Activated T-helper 1 cell treated with anti-CD3 and anti-CD28 coated beads, Interleukin-12 subunit alpha, Interleukin-12 subunit beta, Interleukin-2, Interleukin-4 antibody, amounts not matched to agents 30 ng/mL and 10 ng/mL and 1 ng/mL, durations not matched to agents 14 hours and 24 hours and 36 hours (primary cell): ENCODE results near the gene PUM2. TPM values are rescaled to one million over a fixed set of nuclear protein-coding genes. Genes with fewer than 3 reads are reported as not detected.
"Not testable (repeated sequence)": the region's sequence is repeated elsewhere in the genome, so short reads cannot be mapped to it uniquely, and the experiment has no call there.

ENCODE experiments used
- DNase-seq: peaks from one replicate; pipeline ENCODE4 v3.0.0; 2021; ENCODE audit warnings: low spot score
- H3K27ac Mint-ChIP-seq: one replicate; pipeline ENCODE4 v1.8.0; 2021; ENCODE audit warnings: mild to moderate bottlenecking, mixed read lengths
- H3K27me3 Mint-ChIP-seq: one replicate; pipeline ENCODE4 v1.8.0; 2022; ENCODE audit warnings: mild to moderate bottlenecking, moderate library complexity, mixed read lengths; ENCODE audit not compliant: insufficient read depth
- H3K36me3 Mint-ChIP-seq: one replicate; pipeline ENCODE4 v1.8.0; 2021; ENCODE audit warnings: low read depth, mixed read lengths
- H3K4me1 Mint-ChIP-seq: one replicate; pipeline ENCODE4 v1.8.0; 2021; ENCODE audit warnings: low read depth, mixed read lengths
- H3K4me3 Mint-ChIP-seq: one replicate; pipeline ENCODE4 v1.8.0; 2021; ENCODE audit warnings: mild to moderate bottlenecking, moderate library complexity, mixed read lengths
- H3K9me3 Mint-ChIP-seq: one replicate; pipeline ENCODE4 v1.8.0; 2021; ENCODE audit warnings: mixed read lengths
- intact Hi-C: fragments of 100-400 bp; cut with micrococcal nuclease; formaldehyde crosslinking; loops from one replicate; pipeline ENCODE4 v1.15.1; 2024
- total RNA-seq: library from RNA; stranded (reverse); gene quantifications from 2 replicates; pipeline ENCODE4 v1.2.3, GENCODE V29; 2022

PUM2 gene
- total RNA-seq, 1 donor from 2014 or later, result 125 TPM

GRCh38 chr2:20249170-20249569 is 101.5 kb downstream of the PUM2 start:
- H3K27ac Mint-ChIP-seq, result no peak overlapping the region
- intact Hi-C loops, result no loop called here

DNA sequence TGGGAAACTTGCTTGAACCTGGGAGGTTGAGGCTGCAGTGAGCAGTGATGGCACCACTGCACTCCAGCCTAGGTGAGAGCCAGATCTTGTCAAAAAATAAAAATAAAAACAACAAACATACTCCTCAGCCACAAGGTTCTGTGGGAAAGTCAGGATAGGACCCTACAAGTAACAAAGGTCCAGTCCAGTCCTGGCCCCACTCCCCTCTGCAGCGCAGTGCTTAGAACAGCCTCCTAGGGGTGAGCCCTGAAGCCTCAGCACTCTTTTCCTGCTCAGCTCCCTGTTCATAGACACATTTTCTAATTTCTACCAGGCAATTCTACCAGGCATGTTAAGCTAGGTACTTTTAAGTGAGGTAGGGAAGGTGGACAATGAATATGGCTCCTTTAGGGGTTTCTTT is 103.6 kb downstream of the PUM2 start:
- no peak overlapping the region for H3K27ac Mint-ChIP-seq
- no peak overlapping the region for H3K4me3 Mint-ChIP-seq
- DNase-seq, result no peak
- H3K27me3 Mint-ChIP-seq, result no peaks in the 10 kb centered on the region
- H3K9me3 Mint-ChIP-seq, result no peaks in the 10 kb centered on the region
- H3K36me3 Mint-ChIP-seq, result peaks cover 35% of the 10 kb centered on the region
- intact Hi-C loops, result no loop called here
- no peaks in the 10 kb centered on the region for H3K4me1 Mint-ChIP-seq

More at GRCh38 chr2:20249170-20249569, 101.5 kb downstream of the PUM2 start:
- DNase-seq, result no peak
- Mint-ChIP-seq H3K27me3 (no peaks in the 10 kb centered on the region), H3K4me1 (no peaks in the 10 kb centered on the region), H3K36me3 (peaks cover 49% of the 10 kb centered on the region), H3K9me3 (no peaks in the 10 kb centered on the region), H3K4me3 (no peak overlapping the region)

- DNase-seq, H3K9me3 Mint-ChIP-seq, H3K4me1 Mint-ChIP-seq, H3K27me3 Mint-ChIP-seq, H3K4me3 Mint-ChIP-seq: not testable (repeated sequence)
- Mint-ChIP-seq H3K36me3 (peaks cover 11% of the 10 kb centered on the region), H3K27ac (peak overlapping the region; percentile 11)
- intact Hi-C loops, result loop anchor here (2.0 kb wide), 1 partner anchor 399 kb away; no protein-coding TSS in a partner anchor
Observed at GRCh38 chr2:20243637-20244036, 107.0 kb downstream of the PUM2 start.

GRCh38 chr2:20242727-20243377 is 107.8 kb downstream of the PUM2 start:
- Mint-ChIP-seq H3K27ac (no peak overlapping the region), H3K9me3 (no peaks in the 10 kb centered on the region), H3K4me1 (no peaks in the 10 kb centered on the region), H3K27me3 (peaks cover 4% of the 10 kb centered on the region), H3K4me3 (no peak overlapping the region), H3K36me3 (peaks cover 7% of the 10 kb centered on the region)
- DNase-seq, result no peak
- intact Hi-C loops, result loop anchor here (1.0 to 2.0 kb wide), 2 partner anchors 180 to 400 kb away; no protein-coding TSS in a partner anchor

DNA sequence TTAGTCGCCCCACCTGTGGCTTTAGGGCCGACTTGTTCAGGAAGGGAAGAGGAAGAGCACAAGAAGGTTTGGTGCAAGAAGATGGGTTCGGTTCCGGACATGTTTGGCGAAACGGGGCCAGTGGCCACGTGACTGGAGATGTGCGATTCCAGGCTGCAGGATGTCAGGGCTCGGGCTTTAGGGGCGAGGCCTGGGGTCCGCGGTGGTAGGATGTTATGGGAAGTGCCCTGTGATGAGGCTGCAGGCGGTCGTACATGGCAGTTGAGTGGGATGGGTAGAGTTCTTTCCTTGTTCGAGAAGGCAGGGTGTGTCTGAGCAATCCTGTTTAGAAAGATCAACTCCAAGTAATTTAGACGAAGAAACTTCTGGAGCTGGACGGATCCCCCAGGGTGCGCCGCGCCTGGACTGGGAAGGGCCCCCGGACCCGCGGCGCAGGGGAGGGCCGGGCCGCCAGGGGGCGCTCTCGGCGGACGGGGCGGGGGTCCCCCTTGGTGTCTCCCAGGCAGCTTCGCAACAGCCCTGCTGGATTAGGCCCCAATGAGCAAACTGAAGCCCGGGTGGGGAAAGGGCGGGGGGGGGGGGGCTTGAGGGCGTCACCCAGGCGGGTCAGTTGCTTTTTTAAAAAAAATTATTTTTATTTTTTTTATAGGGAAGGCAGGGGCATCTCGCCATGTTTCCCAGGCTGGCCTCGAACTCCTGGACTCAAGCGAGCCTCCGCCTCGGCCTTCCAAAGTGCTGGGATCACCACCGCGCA is 108.5 kb downstream of the PUM2 start:
- DNase-seq, result peak; percentile 20
- peaks cover 4% of the 10 kb centered on the region for H3K27me3 Mint-ChIP-seq
- H3K4me1 Mint-ChIP-seq, result no peaks in the 10 kb centered on the region
- H3K4me3 Mint-ChIP-seq, result no peak overlapping the region
- H3K27ac Mint-ChIP-seq, result no peak overlapping the region
- intact Hi-C loops, result loop anchor here (1.0 to 2.0 kb wide), 2 partner anchors 181 to 401 kb away; no protein-coding TSS in a partner anchor
- no peaks in the 10 kb centered on the region for H3K9me3 Mint-ChIP-seq
- H3K36me3 Mint-ChIP-seq, result peaks cover 4% of the 10 kb centered on the region

DNA sequence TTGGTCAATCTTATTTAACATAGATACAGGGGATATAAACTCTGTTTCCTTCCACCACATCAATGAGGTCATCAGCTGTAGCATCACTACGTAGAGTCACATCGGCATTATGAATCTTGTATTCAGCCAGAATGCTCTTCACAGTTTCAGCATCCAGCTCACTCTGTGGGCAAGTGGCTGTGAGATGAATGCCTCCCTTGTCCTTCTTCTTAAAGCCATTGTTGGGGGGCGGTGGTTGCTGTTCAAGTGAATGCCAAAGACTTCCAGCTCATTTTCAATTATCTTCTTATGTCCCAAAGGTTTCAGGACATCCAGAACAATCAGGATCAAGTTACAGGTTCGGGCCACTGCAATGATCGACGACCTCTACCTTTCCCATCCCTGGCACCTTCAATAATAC is 110.4 kb downstream of the PUM2 start:
- intact Hi-C loops, H3K4me1 Mint-ChIP-seq, H3K4me3 Mint-ChIP-seq, H3K9me3 Mint-ChIP-seq, H3K27me3 Mint-ChIP-seq, H3K36me3 Mint-ChIP-seq, DNase-seq, H3K27ac Mint-ChIP-seq: not testable (repeated sequence)

DNA sequence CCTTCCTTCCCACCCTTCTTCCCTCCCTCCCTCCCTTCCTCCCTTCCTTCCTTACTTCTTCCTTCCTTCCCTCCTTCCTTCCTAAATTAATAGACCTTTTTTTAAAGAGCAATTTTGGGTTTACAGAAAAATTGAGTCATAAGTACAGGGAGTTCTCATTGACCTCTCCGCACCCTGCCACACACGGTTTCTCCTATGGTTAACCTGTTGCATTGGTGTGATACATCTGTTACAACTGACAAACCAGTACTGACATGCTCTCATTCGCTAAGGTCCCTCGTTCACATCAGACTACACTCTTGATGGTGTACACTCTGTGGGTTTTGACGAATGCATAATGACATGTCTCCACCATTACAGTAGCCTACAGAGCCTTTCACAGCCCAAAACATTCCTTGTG is 114.1 kb downstream of the PUM2 start:
- peaks cover 10% of the 10 kb centered on the region for H3K27me3 Mint-ChIP-seq
- no peaks in the 10 kb centered on the region for H3K36me3 Mint-ChIP-seq
- no peaks in the 10 kb centered on the region for H3K9me3 Mint-ChIP-seq
- DNase-seq, result no peak
- H3K27ac Mint-ChIP-seq, result no peak overlapping the region
- intact Hi-C loops, result no loop called here
- H3K4me1 Mint-ChIP-seq, result no peaks in the 10 kb centered on the region
- H3K4me3 Mint-ChIP-seq, result no peak overlapping the region

DNA sequence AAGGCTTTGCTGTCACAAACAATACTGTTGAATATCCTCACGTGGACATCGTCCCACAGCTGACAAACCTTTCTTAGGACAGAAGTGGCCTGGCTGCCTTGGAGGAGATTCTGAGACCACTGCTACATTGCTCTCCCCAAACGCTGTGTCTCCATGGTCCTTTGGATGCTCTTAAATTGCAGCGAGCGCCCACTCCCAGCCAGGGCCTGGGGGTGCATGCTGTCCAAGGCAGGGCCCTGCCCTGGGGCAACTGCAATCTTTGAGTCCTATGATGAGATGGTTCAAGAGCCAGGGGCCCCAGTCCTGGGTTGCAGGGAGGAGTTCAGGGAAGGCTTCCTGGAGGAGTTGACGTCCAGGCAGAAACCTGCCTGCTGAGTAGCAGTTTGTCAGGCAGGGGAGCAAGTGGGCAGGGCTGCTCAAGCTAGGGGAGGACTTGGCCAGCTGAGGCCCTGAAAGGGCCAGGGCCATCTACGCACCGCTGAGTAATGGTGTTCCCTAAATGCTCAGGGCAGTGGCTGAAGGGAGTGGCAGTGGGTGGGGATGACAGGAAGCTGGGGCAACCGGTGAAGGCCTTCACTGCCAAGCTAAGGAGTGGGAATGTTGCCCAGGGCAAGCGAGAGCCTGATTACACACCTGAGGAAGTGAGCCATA is 114.9 kb downstream of the PUM2 start:
- no peak for DNase-seq
- Mint-ChIP-seq H3K4me1 (no peaks in the 10 kb centered on the region), H3K27ac (no peak overlapping the region), H3K27me3 (peaks cover 12% of the 10 kb centered on the region), H3K4me3 (no peak overlapping the region), H3K36me3 (no peaks in the 10 kb centered on the region), H3K9me3 (no peaks in the 10 kb centered on the region)
- intact Hi-C loops, result no loop called here

- DNase-seq, H3K9me3 Mint-ChIP-seq, H3K4me1 Mint-ChIP-seq, H3K27ac Mint-ChIP-seq, intact Hi-C loops, H3K36me3 Mint-ChIP-seq, H3K4me3 Mint-ChIP-seq: not testable (repeated sequence)
- H3K27me3 Mint-ChIP-seq, result peaks cover 16% of the 10 kb centered on the region
Observed at GRCh38 chr2:20234597-20234996, 116.0 kb downstream of the PUM2 start.

DNA sequence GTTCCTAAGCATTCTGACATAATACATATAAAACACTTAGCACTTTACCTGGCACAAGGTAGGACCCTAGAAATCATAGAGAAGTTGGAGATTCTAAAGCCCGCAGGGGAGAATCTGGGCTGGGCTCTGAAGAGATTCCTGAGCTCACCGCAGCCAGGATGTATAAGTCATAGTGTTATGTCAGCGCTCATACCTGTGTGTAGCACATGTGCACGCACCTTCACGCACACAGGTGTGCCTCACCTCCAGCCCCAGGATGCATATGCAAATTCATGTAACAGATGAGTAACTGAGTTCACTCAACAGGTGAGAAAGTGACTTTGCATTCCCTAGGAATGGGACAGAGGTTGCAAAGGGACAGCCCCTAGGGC is 117.8 kb downstream of the PUM2 start:
- intact Hi-C loops, result no loop called here
- DNase-seq, result no peak
- H3K9me3 Mint-ChIP-seq, result no peaks in the 10 kb centered on the region

DNA sequence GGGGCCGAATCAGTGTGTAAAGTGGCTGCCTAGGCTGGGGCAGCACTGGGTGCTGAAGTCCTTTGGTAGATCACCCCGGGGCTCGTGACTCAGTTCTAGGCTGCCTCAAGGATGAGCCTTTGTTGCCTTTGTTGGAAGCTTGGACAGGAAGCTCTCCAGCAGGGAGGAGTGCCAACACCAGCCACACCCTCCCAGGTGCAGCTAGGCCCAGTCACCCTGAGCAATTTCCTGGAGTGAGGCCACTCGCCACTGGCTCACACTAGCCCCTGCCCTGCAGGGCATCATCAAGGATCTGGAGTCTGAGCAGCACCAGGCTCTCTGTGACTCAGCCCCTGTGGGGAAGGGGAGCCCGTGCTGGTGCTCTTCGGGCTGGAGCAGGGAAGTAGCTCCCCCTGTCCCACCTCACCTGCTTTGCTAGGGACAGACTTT is 119.0 kb downstream of the PUM2 start:
- no peak for DNase-seq
- Mint-ChIP-seq H3K36me3 (no peaks in the 10 kb centered on the region), H3K27me3 (peaks cover 27% of the 10 kb centered on the region), H3K4me1 (no peaks in the 10 kb centered on the region), H3K9me3 (no peaks in the 10 kb centered on the region), H3K4me3 (no peak overlapping the region), H3K27ac (no peak overlapping the region)
- intact Hi-C loops, result no loop called here

More for the DNA sequence above, 117.8 kb downstream of the PUM2 start:
- no peaks in the 10 kb centered on the region for H3K36me3 Mint-ChIP-seq
- no peaks in the 10 kb centered on the region for H3K4me1 Mint-ChIP-seq
- peaks cover 24% of the 10 kb centered on the region for H3K27me3 Mint-ChIP-seq
- H3K4me3 Mint-ChIP-seq, result no peak overlapping the region
- H3K27ac Mint-ChIP-seq, result no peak overlapping the region

DNA sequence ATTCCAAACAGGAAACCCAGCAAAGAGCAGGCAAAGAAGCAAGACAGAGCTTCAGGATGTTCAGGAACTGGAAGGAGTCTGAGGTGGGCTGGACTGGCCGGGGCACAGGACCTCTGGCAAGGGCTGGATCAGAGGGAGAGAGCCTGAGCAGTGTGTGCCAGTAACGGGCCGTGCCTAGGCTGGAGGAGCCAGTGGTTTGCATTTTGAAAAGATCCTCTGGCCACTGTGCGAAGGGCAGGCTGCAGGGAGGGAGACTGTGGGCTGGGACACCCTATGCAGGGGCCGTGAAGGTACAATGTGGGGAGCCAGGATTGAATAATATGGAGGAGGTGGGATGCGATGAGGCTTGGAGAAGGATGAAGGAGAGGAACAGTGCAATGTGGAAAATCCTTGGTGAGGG is 119.5 kb downstream of the PUM2 start:
- no peak overlapping the region for H3K4me3 Mint-ChIP-seq
- no peak for DNase-seq
- no peaks in the 10 kb centered on the region for H3K9me3 Mint-ChIP-seq
- peaks cover 31% of the 10 kb centered on the region for H3K27me3 Mint-ChIP-seq
- H3K36me3 Mint-ChIP-seq, result no peaks in the 10 kb centered on the region
- intact Hi-C loops, result no loop called here
- H3K4me1 Mint-ChIP-seq, result no peaks in the 10 kb centered on the region
- no peak overlapping the region for H3K27ac Mint-ChIP-seq

GRCh38 chr2:20230114-20230425 is 120.6 kb downstream of the PUM2 start:
- H3K27me3 Mint-ChIP-seq, result peaks cover 40% of the 10 kb centered on the region
- no peak overlapping the region for H3K27ac Mint-ChIP-seq
- no peaks in the 10 kb centered on the region for H3K4me1 Mint-ChIP-seq
- no peak overlapping the region for H3K4me3 Mint-ChIP-seq
- no peak for DNase-seq
- intact Hi-C loops, result no loop called here
- H3K9me3 Mint-ChIP-seq, result no peaks in the 10 kb centered on the region
- no peaks in the 10 kb centered on the region for H3K36me3 Mint-ChIP-seq
